Fibroblast of lung (primary cell): ENCODE data around the gene LAPTM4A. TPM values are rescaled to one million over a fixed set of nuclear protein-coding genes. Genes with fewer than 3 reads are reported as not detected.
"Not testable (repeated sequence)": the region's sequence is repeated elsewhere in the genome, so short reads cannot be mapped to it uniquely, and the experiment has no call there.

Source experiments
- DNase-seq, 2 donors: peaks; one replicate each; pipeline versions ENCODE4 v3.0.0 to v3.0.0-alpha.2; 2010; ENCODE audit warnings: low read depth in 2 of 2
- H2AFZ ChIP-seq: 2 replicates; pipeline ENCODE4 v1.5.1; 2012; ENCODE audit warnings: low read length, control low read depth, inconsistent platforms
- H3K27ac ChIP-seq: 2 replicates; pipeline ENCODE4 v1.5.1; 2011; ENCODE audit warnings: low read length, control low read depth; ENCODE audit not compliant: insufficient read depth
- H3K27me3 ChIP-seq: 2 replicates; pipeline ENCODE4 v1.5.1; 2011; ENCODE audit warnings: mild to moderate bottlenecking, low read length; ENCODE audit not compliant: control insufficient read depth, insufficient read depth
- H3K36me3 ChIP-seq: 2 replicates; pipeline ENCODE4 v1.5.1; 2011; ENCODE audit warnings: low read length; ENCODE audit not compliant: control insufficient read depth, insufficient read depth
- H3K4me1 ChIP-seq: 2 replicates; pipeline ENCODE4 v1.5.1; 2011; ENCODE audit warnings: low read length; ENCODE audit not compliant: control insufficient read depth, insufficient read depth; ENCODE audit errors: extremely low read depth
- H3K4me2 ChIP-seq: 2 replicates; pipeline ENCODE4 v1.5.1; 2011; ENCODE audit warnings: low read length, control low read depth; ENCODE audit not compliant: insufficient read depth; ENCODE audit errors: extremely low read depth
- H3K4me3 ChIP-seq, 4 experiments: fragments of 200-600 bp in 1 of 4; sonication (generic) in 1 of 4; replicated peaks in 1 of 4; 2 replicates each; pipeline ENCODE4 v1.5.1; 2011 to 2016; ENCODE audit warnings: low read length in 4 of 4, low read depth in 3 of 4, mild to moderate bottlenecking in 3 of 4, control low read depth in 2 of 4, inconsistent platforms in 1 of 4, mixed read lengths in 1 of 4; ENCODE audit not compliant: insufficient read depth in 1 of 4; ENCODE audit errors: control extremely low read depth in 1 of 4
- H3K79me2 ChIP-seq: 2 replicates; pipeline ENCODE4 v1.5.1; 2012; ENCODE audit warnings: mild to moderate bottlenecking, low read length, inconsistent platforms; ENCODE audit not compliant: control insufficient read depth, insufficient read depth
- H3K9ac ChIP-seq: 2 replicates; pipeline ENCODE4 v1.5.1; 2011; ENCODE audit warnings: mild to moderate bottlenecking, low read length, control low read depth; ENCODE audit not compliant: insufficient read depth
- H3K9me3 ChIP-seq: 2 replicates; pipeline ENCODE4 v1.5.1; 2012; ENCODE audit warnings: low read depth, low read length; ENCODE audit not compliant: control insufficient read depth, insufficient read depth
- H4K20me1 ChIP-seq: 2 replicates; pipeline ENCODE4 v1.5.1; 2011; ENCODE audit warnings: low read length; ENCODE audit not compliant: control insufficient read depth, insufficient read depth; ENCODE audit errors: extremely low read depth
- CTCF ChIP-seq, 2 donors: IDR thresholded peaks in 1 of 2; conservative IDR thresholded peaks in 1 of 2; 1 replicate in 1 of 2; 2 replicates in 1 of 2; pipeline ENCODE4 v1.5.1; 2011 to 2012; ENCODE audit warnings: low read length in 2 of 2, control low read depth in 1 of 2, inconsistent platforms in 1 of 2, low read depth in 1 of 2, mild to moderate bottlenecking in 1 of 2
- EZH2 ChIP-seq: IDR thresholded peaks from 2 replicates; pipeline ENCODE4 v1.5.1; 2012; ENCODE audit warnings: low read length, control low read depth, mild to moderate bottlenecking; ENCODE audit errors: missing control alignments
- polyA plus RNA-seq, 2 donors: library from polyadenylated mRNA; depleted of rRNA in 1 of 2; stranded (reverse) in 1 of 2; unstranded in 1 of 2; fragments of >200 nt; gene quantifications; 2 replicates each; pipeline ENCODE4 v1.2.1, GENCODE V29; 2011 to 2012; ENCODE audit warnings: missing spikeins in 1 of 2
- total RNA-seq: library from RNA; depleted of rRNA; stranded (reverse); fragments of >200 nt; gene quantifications from 2 replicates; pipeline ENCODE4 v1.2.1, GENCODE V29; 2014

The LAPTM4A gene
- total and polyA plus RNA-seq, 2 donors (not counting 1 experiment from before 2014, with no cell fraction given): 193 to 1,101 TPM

DNA sequence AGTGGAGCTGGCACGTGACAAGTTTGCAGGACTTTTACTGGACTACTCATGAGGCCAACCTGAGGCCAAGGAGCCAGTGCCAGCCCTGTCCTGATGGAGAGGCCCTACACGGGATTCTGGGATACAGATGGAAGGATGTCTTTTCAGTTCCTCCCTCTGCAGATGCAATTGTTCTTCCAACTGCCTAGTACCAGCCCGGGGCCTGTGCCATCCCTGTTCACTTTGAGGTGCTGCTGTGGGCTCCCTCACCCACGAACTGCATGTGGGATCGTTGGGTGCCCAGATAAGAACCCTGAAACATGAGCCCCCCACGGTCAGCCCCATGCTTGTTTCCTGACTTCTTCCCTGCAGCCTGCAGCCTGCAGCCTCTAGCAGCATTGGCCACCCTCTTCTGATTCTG, 25.3 kb upstream of the LAPTM4A start:
- no peaks in the 10 kb centered on the region for H3K9me3 ChIP-seq
- no peaks in the 10 kb centered on the region for H3K79me2 ChIP-seq
- TF ChIP-seq EZH2 (no peak), CTCF (conservative IDR thresholded peaks at IDR 0.05 in 1 of 2, IDR thresholded peaks at IDR 0.05 in 1 of 2; ENCODE audit: low read depth in 1 of 2, low read length in 2 of 2) (no peak)
- H3K4me2 ChIP-seq: no peak overlapping the region
- H3K27me3 ChIP-seq: peaks cover 2% of the 10 kb centered on the region
- H2AFZ ChIP-seq: no peak overlapping the region
- no peak for DNase-seq
- peaks cover 9% of the 10 kb centered on the region for H3K4me1 ChIP-seq
- H4K20me1 ChIP-seq: no peaks in the 10 kb centered on the region
- H3K9ac ChIP-seq: no peak overlapping the region
- no peak overlapping the region for H3K4me3 ChIP-seq
- no peaks in the 10 kb centered on the region for H3K36me3 ChIP-seq
- no peak overlapping the region for H3K27ac ChIP-seq

DNA sequence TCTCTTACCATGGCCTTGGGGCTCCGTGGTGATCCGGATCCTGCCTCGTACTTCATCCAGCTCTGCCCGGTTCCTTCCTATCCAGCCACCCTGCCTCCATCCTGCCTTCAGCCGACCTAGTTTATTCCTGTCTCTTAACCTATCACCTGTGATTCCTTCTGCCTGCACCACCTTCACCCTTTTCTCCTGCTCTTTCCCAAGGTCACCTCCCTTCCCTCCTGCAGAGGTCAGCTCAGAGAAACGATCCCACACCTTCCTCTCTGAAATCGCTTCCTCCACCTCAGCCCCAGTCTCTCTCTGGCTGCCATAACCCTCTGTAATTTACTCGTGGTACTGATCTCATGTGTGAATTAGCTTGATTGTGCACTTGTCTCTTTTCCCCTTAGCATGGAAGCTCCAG, 23.5 kb upstream of the LAPTM4A start:
- peaks cover 21% of the 10 kb centered on the region for H3K4me1 ChIP-seq
- H3K27ac ChIP-seq: no peak overlapping the region

GRCh38 chr2:20074046-20074648, 22.7 kb upstream of the LAPTM4A start:
- not testable (repeated sequence) for H3K9ac ChIP-seq, H3K27ac ChIP-seq, H3K4me3 ChIP-seq, H4K20me1 ChIP-seq, DNase-seq, H3K27me3 ChIP-seq, H3K36me3 ChIP-seq, H3K79me2 ChIP-seq, H3K9me3 ChIP-seq, H3K4me2 ChIP-seq, H2AFZ ChIP-seq
- peaks cover 21% of the 10 kb centered on the region for H3K4me1 ChIP-seq

More for the DNA sequence above, 23.5 kb upstream of the LAPTM4A start:
- Histone ChIP-seq H2AFZ (no peak overlapping the region), H3K79me2 (no peaks in the 10 kb centered on the region), H4K20me1 (no peaks in the 10 kb centered on the region), H3K36me3 (no peaks in the 10 kb centered on the region), H3K4me3 (no peak overlapping the region), H3K9ac (no peak overlapping the region), H3K27me3 (peaks cover 2% of the 10 kb centered on the region), H3K9me3 (no peaks in the 10 kb centered on the region), H3K4me2 (no peak overlapping the region)
- DNase-seq: no peak
- TF ChIP-seq EZH2: no peak

DNA sequence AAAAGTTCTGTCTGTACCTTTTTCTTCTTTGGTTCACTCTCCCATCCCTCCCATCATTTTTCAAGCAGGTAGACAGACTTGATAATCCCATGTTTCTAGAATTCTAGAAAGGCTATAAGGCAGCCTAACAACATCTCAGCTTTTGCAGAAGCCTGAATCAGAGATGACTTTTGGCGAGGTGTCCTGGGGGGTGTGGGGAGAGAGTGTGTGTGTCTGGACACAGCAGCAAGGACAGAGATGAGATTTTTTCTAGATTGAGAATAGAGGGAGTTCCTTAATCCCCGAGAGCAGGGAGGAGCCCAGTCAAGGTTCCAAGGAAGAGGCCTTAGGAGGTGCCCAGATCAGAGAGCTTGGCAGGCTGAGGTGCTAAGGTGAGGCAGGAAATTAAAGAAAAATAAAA, 22.0 kb upstream of the LAPTM4A start:
- no peaks in the 10 kb centered on the region for H3K9me3 ChIP-seq
- no peak for DNase-seq
- no peak overlapping the region for H3K9ac ChIP-seq
- no peak overlapping the region for H3K4me3 ChIP-seq
- no peak overlapping the region for H3K4me2 ChIP-seq
- H3K4me1 ChIP-seq: peaks cover 23% of the 10 kb centered on the region
- no peak overlapping the region for H2AFZ ChIP-seq
- H4K20me1 ChIP-seq: no peaks in the 10 kb centered on the region
- no peak for TF ChIP-seq CTCF (conservative IDR thresholded peaks at IDR 0.05 in 1 of 2, IDR thresholded peaks at IDR 0.05 in 1 of 2; ENCODE audit: low read depth in 1 of 2, low read length in 2 of 2)
- TF ChIP-seq EZH2: no peak
- H3K27me3 ChIP-seq: peaks cover 2% of the 10 kb centered on the region
- no peak overlapping the region for H3K27ac ChIP-seq
- H3K79me2 ChIP-seq: no peaks in the 10 kb centered on the region
- H3K36me3 ChIP-seq: no peaks in the 10 kb centered on the region
